Islet precursor cell (in vitro differentiated cells): Measurements from ENCODE around the gene CAMK2D.

Source experiments
- DNase-seq: peaks from one replicate; pipeline ENCODE4 v3.0.0-alpha.2; 2018

The CAMK2D gene

GRCh38 chr4:113559947-113560346, 201.6 kb downstream of the CAMK2D start:
- DNase-seq: no peak

- no peak for DNase-seq
These were observed 205.0 kb downstream of the CAMK2D start for GRCh38 chr4:113556382-113557134.

- no peak for DNase-seq
These were observed 205.7 kb downstream of the CAMK2D start for GRCh38 chr4:113555868-113556267.

- DNase-seq: no peak
These were observed 208.5 kb downstream of the CAMK2D start for GRCh38 chr4:113553082-113553481.

- no peak for DNase-seq
These were observed 211.0 kb downstream of the CAMK2D start for GRCh38 chr4:113550510-113550909.

GRCh38 chr4:113548303-113548702, 213.2 kb downstream of the CAMK2D start:
- no peak for DNase-seq

GRCh38 chr4:113547487-113548042, 214.0 kb downstream of the CAMK2D start:
- DNase-seq: peak; percentile 97

- no peak for DNase-seq
These were observed 219.6 kb downstream of the CAMK2D start for GRCh38 chr4:113541933-113542332.

GRCh38 chr4:113540859-113541258, 220.7 kb downstream of the CAMK2D start:
- DNase-seq: no peak

GRCh38 chr4:113539408-113539807, 222.1 kb downstream of the CAMK2D start:
- DNase-seq: no peak

GRCh38 chr4:113537628-113538027, 223.9 kb downstream of the CAMK2D start:
- DNase-seq: no peak

- no peak for DNase-seq
These were observed 224.3 kb downstream of the CAMK2D start for GRCh38 chr4:113537203-113537602.

- DNase-seq: no peak
These were observed 226.8 kb downstream of the CAMK2D start for GRCh38 chr4:113534711-113535110.

- DNase-seq: no peak
These were observed 230.0 kb downstream of the CAMK2D start for GRCh38 chr4:113531572-113531971.

- no peak for DNase-seq
These were observed 233.1 kb downstream of the CAMK2D start for GRCh38 chr4:113528395-113528794.

- DNase-seq: no peak
These were observed 236.0 kb downstream of the CAMK2D start for GRCh38 chr4:113525521-113525920.

GRCh38 chr4:113524505-113525186, 236.9 kb downstream of the CAMK2D start:
- DNase-seq: no peak

- DNase-seq: no peak
These were observed 237.4 kb downstream of the CAMK2D start for GRCh38 chr4:113524096-113524495.

GRCh38 chr4:113522433-113522832, 239.1 kb downstream of the CAMK2D start:
- no peak for DNase-seq

GRCh38 chr4:113513382-113513781, 248.2 kb downstream of the CAMK2D start:
- no peak for DNase-seq

GRCh38 chr4:113512880-113513279, 248.7 kb downstream of the CAMK2D start:
- DNase-seq: no peak

GRCh38 chr4:113511944-113512343, 249.6 kb downstream of the CAMK2D start:
- no peak for DNase-seq

GRCh38 chr4:113509851-113510250, 251.7 kb downstream of the CAMK2D start:
- no peak for DNase-seq

- DNase-seq: no peak
These were observed 256.5 kb downstream of the CAMK2D start for GRCh38 chr4:113505044-113505443.
